Hematopoietic multipotent progenitor cell treated with erythropoietin and hydrocortisone succinate and interleukin-3 and kit ligand, for 15 days (in vitro differentiated cells): ENCODE results near the gene AGO4.

Experiments used
- DNase-seq: peaks from one replicate; pipeline ENCODE4 v3.0.0-alpha.2; 2015; ENCODE audit warnings: low spot score

AGO4 gene

GRCh38 chr1:35894656-35895055 lies 86.8 kb downstream of the AGO4 start:
- DNase-seq, result no peak

GRCh38 chr1:35899941-35900340 lies 92.1 kb downstream of the AGO4 start:
- DNase-seq, result no peak

GRCh38 chr1:35901235-35901634 lies 93.4 kb downstream of the AGO4 start:
- no peak for DNase-seq

GRCh38 chr1:35902671-35903070 lies 94.9 kb downstream of the AGO4 start:
- DNase-seq, result no peak
